Measurements from ENCODE around the gene ZNF500.

DNA sequence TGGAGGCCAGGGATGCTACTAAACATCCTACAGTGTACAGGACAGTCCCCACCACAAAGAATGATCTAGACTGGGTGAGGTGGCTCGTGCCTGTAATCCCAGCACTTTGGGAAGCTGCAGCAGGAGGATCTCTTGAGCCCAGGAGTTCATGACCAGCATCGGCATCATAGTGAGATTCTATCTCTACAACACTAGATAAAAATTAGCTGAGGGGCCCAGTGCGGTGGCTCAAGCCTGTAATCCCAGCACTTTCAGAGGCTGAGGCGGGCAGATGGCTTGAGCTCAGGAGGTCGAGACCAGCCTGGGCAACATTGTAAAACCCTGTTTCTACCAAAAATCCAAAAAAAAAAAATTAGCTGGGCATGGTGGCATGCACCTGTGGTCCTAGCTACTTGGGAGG, 5.4 kb upstream of the ZNF500 start:
- TF ChIP-seq, protein P1, sequence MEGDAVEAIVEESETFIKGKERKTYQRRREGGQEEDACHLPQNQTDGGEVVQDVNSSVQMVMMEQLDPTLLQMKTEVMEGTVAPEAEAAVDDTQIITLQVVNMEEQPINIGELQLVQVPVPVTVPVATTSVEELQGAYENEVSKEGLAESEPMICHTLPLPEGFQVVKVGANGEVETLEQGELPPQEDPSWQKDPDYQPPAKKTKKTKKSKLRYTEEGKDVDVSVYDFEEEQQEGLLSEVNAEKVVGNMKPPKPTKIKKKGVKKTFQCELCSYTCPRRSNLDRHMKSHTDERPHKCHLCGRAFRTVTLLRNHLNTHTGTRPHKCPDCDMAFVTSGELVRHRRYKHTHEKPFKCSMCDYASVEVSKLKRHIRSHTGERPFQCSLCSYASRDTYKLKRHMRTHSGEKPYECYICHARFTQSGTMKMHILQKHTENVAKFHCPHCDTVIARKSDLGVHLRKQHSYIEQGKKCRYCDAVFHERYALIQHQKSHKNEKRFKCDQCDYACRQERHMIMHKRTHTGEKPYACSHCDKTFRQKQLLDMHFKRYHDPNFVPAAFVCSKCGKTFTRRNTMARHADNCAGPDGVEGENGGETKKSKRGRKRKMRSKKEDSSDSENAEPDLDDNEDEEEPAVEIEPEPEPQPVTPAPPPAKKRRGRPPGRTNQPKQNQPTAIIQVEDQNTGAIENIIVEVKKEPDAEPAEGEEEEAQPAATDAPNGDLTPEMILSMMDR (IDR thresholded peaks at IDR 0.05; ENCODE audit: insufficient read depth, low read depth, low read length), result no peak
- no peak for TF ChIP-seq EZH2 (IDR thresholded peaks at IDR 0.05; ENCODE audit: insufficient read depth, low read length)

Measured in astrocyte (in vitro differentiated cells and primary cell).